ENCODE results near the gene SCNN1B. TPM values are rescaled to one million over a fixed set of nuclear protein-coding genes. Genes with fewer than 3 reads are reported as not detected.
"Not testable (repeated sequence)": the region's sequence is repeated elsewhere in the genome, so short reads cannot be mapped to it uniquely, and the experiment has no call there.

Gene SCNN1B, protein sequence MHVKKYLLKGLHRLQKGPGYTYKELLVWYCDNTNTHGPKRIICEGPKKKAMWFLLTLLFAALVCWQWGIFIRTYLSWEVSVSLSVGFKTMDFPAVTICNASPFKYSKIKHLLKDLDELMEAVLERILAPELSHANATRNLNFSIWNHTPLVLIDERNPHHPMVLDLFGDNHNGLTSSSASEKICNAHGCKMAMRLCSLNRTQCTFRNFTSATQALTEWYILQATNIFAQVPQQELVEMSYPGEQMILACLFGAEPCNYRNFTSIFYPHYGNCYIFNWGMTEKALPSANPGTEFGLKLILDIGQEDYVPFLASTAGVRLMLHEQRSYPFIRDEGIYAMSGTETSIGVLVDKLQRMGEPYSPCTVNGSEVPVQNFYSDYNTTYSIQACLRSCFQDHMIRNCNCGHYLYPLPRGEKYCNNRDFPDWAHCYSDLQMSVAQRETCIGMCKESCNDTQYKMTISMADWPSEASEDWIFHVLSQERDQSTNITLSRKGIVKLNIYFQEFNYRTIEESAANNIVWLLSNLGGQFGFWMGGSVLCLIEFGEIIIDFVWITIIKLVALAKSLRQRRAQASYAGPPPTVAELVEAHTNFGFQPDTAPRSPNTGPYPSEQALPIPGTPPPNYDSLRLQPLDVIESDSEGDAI
- total RNA-seq, result 50.3 TPM
- long read RNA-seq, transcript SCNN1B-202 (13 exons, 2,597 nt), result major isoform, 58 of 99 reads
- long read RNA-seq, partial matches to known transcripts, result 23 of 99 reads
- long read RNA-seq, other reads (novel, unspliced or antisense), result 18 of 99 reads

DNA sequence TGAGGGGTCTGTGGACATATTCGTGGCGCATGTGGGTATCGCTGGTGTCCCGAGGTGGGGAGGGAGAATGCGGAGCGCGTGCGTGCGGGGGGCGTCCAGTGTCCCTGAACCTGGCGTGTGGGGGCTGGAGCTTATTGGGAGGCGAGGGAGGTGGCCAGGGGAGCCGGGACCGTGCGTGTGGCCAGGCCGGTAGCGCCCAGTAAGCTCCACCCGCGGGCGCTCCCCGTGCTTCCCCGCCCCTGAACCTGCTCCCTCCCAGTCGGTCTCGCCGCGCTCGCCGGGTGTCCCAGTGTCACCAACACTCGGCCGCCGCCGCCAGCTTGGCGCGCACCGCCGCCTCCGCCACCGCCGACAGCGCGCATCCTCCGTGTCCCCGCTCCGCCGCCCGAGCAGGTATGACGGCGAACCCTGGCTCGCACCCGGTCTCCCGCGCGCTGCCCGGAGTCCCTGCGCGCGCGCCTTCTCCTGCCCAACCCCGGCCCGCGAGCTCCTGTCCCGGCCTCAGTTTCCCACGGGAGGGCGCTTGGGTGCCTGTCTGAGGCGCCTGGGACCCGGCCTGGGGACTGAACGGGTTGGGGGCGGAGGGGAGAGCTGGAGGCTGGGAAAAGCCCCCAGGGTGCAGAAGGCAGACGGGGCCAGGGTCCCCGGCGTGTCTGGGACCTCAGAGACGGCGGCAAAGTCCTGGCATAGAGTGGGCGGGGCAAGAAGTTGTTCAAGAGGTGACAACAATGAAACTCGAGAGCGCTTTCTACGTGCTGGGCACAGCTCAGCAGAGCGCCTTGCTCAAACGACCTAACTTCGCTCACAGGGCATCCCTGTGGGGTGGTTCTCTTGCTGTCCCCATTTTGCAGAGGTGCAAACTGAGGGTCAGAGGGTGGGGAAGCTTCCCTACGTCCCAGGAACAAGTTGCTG lies at the start of gene SCNN1B:
TSS of gene SCNN1B (plus strand) at position 258 of the 912 bp plus-strand sequence. CDS start 46,298 bp downstream, outside the sequence.
- H3K4me1 ChIP-seq, result no peaks in the 10 kb centered on the region
- H3K27me3 ChIP-seq, result peaks cover 26% of the 10 kb centered on the region
- DNase-seq (peak; percentile 82), ATAC-seq (peak; percentile 90)
- TF ChIP-seq, protein P1, sequence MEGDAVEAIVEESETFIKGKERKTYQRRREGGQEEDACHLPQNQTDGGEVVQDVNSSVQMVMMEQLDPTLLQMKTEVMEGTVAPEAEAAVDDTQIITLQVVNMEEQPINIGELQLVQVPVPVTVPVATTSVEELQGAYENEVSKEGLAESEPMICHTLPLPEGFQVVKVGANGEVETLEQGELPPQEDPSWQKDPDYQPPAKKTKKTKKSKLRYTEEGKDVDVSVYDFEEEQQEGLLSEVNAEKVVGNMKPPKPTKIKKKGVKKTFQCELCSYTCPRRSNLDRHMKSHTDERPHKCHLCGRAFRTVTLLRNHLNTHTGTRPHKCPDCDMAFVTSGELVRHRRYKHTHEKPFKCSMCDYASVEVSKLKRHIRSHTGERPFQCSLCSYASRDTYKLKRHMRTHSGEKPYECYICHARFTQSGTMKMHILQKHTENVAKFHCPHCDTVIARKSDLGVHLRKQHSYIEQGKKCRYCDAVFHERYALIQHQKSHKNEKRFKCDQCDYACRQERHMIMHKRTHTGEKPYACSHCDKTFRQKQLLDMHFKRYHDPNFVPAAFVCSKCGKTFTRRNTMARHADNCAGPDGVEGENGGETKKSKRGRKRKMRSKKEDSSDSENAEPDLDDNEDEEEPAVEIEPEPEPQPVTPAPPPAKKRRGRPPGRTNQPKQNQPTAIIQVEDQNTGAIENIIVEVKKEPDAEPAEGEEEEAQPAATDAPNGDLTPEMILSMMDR (IDR thresholded peaks at IDR 0.05), result peak; percentile 7
- peak within 1 kb of the TSS; percentile 49 for H3K4me3 ChIP-seq
- intact Hi-C loops (cut with DNase I), result no loop called here
- H3K27ac ChIP-seq, result peak within 1 kb of the TSS; percentile 25
- no peaks in the 10 kb centered on the region for H3K36me3 ChIP-seq
- no peaks in the 10 kb centered on the region for H3K9me3 ChIP-seq

DNA sequence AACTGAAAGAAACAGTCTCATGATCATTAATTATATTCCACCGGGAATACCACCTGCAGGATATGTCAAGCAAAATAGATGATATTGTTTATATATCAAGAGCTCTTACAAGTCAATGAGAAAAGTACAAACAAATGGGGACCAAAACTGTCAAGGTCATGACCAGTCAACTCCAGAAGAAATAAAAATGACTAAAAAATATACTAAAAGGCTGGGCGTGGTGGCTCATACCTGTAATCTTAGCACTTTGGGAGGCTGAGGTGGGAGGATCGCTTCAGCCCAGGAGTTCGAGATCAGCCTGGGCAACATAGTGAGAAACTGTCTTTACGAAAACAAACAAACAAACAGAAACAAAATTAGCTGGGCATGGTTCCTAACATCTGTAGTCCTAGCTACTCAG lies 49.8 kb upstream of the SCNN1B start:
- TF ChIP-seq, protein P1 (IDR thresholded peaks at IDR 0.05), result no peak
- ATAC-seq (no peak), DNase-seq (no peak)
- H3K27ac ChIP-seq, result no peak overlapping the region
- H3K4me1 ChIP-seq, result no peaks in the 10 kb centered on the region
- intact Hi-C loops (cut with DNase I), result no loop called here
- no peaks in the 10 kb centered on the region for H3K36me3 ChIP-seq
- no peaks in the 10 kb centered on the region for H3K9me3 ChIP-seq
- H3K27me3 ChIP-seq, result no peaks in the 10 kb centered on the region
- no peak overlapping the region for H3K4me3 ChIP-seq

DNA sequence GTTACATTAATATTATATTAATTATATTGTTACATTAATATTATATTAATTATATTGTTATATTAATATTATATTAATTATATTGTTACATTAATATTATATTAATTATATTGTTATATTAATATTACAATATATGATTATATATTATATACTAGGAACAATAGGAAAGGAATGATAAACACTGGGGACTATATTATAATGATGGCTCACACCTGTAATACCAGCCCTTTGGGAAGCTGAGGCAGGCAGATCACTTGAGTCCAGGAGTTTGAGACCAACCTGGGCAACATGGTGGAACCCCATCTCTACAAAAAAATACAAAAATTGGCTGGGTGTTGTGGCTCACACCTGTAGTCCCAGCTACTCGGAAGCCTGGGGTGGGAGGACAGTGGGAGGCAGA lies 48.5 kb upstream of the SCNN1B start:
- H3K4me3 ChIP-seq; H3K27ac ChIP-seq; DNase-seq; intact Hi-C loops (cut with DNase I); H3K4me1 ChIP-seq; H3K36me3 ChIP-seq; ATAC-seq; H3K9me3 ChIP-seq; H3K27me3 ChIP-seq: not testable (repeated sequence)

DNA sequence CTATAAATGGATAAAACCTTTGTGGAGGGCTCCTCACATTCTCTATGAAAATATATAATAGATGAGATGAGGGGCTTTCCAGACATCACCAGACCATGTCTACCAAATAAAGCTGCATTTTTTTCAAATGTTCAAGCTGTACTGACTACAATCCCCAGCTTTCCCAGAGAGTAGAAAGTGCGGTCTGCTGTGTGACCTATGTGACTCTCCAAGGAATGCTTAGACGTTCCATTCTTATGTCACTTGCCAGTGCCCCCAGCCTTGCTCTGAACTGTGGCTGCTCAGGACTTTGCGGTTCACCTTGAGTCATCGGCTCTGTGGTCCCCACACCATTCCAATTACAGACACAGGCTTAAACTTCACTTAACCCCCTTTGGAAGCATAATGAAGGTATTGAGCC lies 47.8 kb upstream of the SCNN1B start:
- TF ChIP-seq, protein P1 (IDR thresholded peaks at IDR 0.05), result no peak
- Histone ChIP-seq H3K27me3 (no peaks in the 10 kb centered on the region), H3K27ac (no peak overlapping the region), H3K4me3 (no peak overlapping the region), H3K4me1 (no peaks in the 10 kb centered on the region), H3K36me3 (no peaks in the 10 kb centered on the region), H3K9me3 (no peaks in the 10 kb centered on the region)
- no peak for DNase-seq
- no peak for ATAC-seq
- intact Hi-C loops (cut with DNase I), result no loop called here

DNA sequence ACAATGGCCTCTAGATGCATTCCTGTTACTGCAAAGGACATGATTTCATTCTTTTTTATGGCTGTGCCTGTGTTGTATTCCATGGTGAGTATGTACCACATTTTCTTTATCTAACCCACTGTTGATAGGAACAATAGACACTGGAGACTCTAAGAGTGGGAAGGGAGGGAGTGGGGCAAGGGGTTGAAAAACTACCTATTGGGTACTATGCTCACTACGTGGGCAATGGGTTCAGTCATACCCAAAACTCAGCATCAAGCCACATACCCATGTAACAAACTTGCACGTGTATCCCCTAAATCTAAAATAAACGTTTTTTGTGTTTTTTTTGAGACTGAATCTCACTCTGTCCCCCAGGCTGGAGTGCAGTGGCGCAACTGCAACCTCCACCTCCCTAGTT lies 47.1 kb upstream of the SCNN1B start:
- ATAC-seq (no peak), DNase-seq (no peak)
- Histone ChIP-seq H3K27ac (no peak overlapping the region), H3K36me3 (no peaks in the 10 kb centered on the region), H3K9me3 (no peaks in the 10 kb centered on the region), H3K4me1 (no peaks in the 10 kb centered on the region), H3K4me3 (no peak overlapping the region), H3K27me3 (no peaks in the 10 kb centered on the region)
- intact Hi-C loops (cut with DNase I), result no loop called here
- TF ChIP-seq, protein P1 (IDR thresholded peaks at IDR 0.05), result no peak
